NCI-H460 (cell line): ENCODE measurements around the gene CHD9. TPM values are rescaled to one million over a fixed set of nuclear protein-coding genes. Genes with fewer than 3 reads are reported as not detected.
"Not testable (repeated sequence)": the region's sequence is repeated elsewhere in the genome, so short reads cannot be mapped to it uniquely, and the experiment has no call there.

ENCODE experiments used
- DNase-seq: peaks from one replicate; pipeline ENCODE4 v3.0.0-alpha.2; 2016; ENCODE audit warnings: low read depth; ENCODE audit errors: extremely low read depth
- total RNA-seq: library from RNA; depleted of rRNA; stranded (reverse); fragments of >200 nt; shearing (Covaris generic); gene quantifications from 2 replicates; pipeline ENCODE4 v1.2.3, GENCODE V29; 2014

The CHD9 gene
- total RNA-seq, 1 experiment from 2014 or later = 38.8 TPM

GRCh38 chr16:53069772-53070171, 15.0 kb downstream of the CHD9 start:
- DNase-seq = no peak

GRCh38 chr16:53071748-53072301, 17.0 kb downstream of the CHD9 start:
- DNase-seq = no peak

GRCh38 chr16:53073022-53073421, 18.2 kb downstream of the CHD9 start:
- no peak for DNase-seq

- DNase-seq = not testable (repeated sequence)
These were observed 19.5 kb downstream of the CHD9 start for GRCh38 chr16:53074296-53074695.

GRCh38 chr16:53075461-53075860, 20.7 kb downstream of the CHD9 start:
- DNase-seq = not testable (repeated sequence)

- no peak for DNase-seq
These were observed 23.5 kb downstream of the CHD9 start for GRCh38 chr16:53078247-53078646.

GRCh38 chr16:53078765-53079485, 24.1 kb downstream of the CHD9 start:
- no peak for DNase-seq

- no peak for DNase-seq
These were observed 25.7 kb downstream of the CHD9 start for GRCh38 chr16:53080345-53081031.

- no peak for DNase-seq
These were observed 26.2 kb downstream of the CHD9 start for GRCh38 chr16:53081032-53081424.

GRCh38 chr16:53081686-53082407, 27.1 kb downstream of the CHD9 start:
- no peak for DNase-seq

GRCh38 chr16:53082509-53082908, 27.7 kb downstream of the CHD9 start:
- DNase-seq = no peak

GRCh38 chr16:53083119-53083518, 28.3 kb downstream of the CHD9 start:
- DNase-seq = no peak

GRCh38 chr16:53084141-53084541, 29.4 kb downstream of the CHD9 start:
- no peak for DNase-seq

GRCh38 chr16:53084746-53085334, 30.0 kb downstream of the CHD9 start:
- DNase-seq = no peak

GRCh38 chr16:53085369-53085843, 30.6 kb downstream of the CHD9 start:
- no peak for DNase-seq

- no peak for DNase-seq
These were observed 31.2 kb downstream of the CHD9 start for GRCh38 chr16:53085931-53086421.

GRCh38 chr16:53087101-53087500, 32.3 kb downstream of the CHD9 start:
- no peak for DNase-seq

GRCh38 chr16:53089434-53090285, 34.9 kb downstream of the CHD9 start:
- DNase-seq = no peak

- DNase-seq = no peak
These were observed 35.4 kb downstream of the CHD9 start for GRCh38 chr16:53090286-53090590.
